ENCODE results near the gene ASCL2. TPM values are rescaled to one million over a fixed set of nuclear protein-coding genes. Genes with fewer than 3 reads are reported as not detected.

The ASCL2 gene
- total RNA-seq, 2 donors from 2014 or later = 0.18 TPM; not detected in 1

DNA sequence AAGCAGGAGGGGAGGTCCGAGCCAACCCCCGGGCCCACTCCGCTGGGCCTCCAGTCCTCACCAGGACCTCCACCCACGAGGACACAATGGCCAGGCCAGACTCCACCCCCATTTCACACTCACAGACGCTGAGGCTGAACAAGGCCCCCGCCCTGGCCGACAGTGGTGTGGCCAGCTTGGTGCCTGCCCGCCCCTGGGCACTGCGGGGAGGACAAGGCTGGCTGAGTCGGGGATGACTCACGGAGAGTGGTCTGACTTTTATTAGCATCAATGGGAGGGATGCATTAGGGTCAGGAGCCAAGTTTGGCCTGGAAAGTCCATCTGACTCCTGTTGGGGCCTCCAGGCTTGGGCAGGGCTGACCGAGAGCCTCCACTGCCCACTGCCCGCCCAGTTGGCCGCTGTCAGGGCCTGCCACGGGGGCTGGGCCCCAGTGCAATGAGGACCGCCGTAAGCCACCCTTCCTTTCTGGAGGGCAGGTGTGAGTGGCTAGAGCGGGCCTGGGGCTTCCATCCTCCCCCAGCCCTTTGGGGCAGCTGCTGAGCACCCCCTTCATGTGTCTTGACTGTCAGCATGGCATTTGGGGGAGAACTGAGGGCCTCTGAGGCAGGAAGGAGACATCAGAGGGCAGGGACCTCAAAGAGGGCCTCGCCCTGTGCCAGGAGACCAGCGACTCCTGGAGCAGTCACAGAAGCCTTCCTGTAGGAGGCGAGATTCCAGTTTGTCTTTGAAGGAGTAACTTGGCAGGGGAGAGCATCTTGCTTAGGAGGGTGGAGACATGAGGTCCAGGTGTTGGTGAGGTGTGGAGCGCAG, 42.0 kb upstream of the ASCL2 start:
- H3K27ac Mint-ChIP-seq = peak overlapping the region; percentile 29
- H3K27me3 Mint-ChIP-seq = no peaks in the 10 kb centered on the region
- no peaks in the 10 kb centered on the region for H3K36me3 Mint-ChIP-seq (ENCODE audit: low read depth)
- H3K9me3 ChIP-seq (ENCODE audit: control insufficient read depth, low read length, poor library complexity, severe bottlenecking) = no peaks in the 10 kb centered on the region
- peak in 1 of 3 donors; percentile 3 for DNase-seq
- H3K4me1 Mint-ChIP-seq = peaks cover 13% of the 10 kb centered on the region
- ATAC-seq = no peak
- no peak overlapping the region for H3K4me3 Mint-ChIP-seq

DNA sequence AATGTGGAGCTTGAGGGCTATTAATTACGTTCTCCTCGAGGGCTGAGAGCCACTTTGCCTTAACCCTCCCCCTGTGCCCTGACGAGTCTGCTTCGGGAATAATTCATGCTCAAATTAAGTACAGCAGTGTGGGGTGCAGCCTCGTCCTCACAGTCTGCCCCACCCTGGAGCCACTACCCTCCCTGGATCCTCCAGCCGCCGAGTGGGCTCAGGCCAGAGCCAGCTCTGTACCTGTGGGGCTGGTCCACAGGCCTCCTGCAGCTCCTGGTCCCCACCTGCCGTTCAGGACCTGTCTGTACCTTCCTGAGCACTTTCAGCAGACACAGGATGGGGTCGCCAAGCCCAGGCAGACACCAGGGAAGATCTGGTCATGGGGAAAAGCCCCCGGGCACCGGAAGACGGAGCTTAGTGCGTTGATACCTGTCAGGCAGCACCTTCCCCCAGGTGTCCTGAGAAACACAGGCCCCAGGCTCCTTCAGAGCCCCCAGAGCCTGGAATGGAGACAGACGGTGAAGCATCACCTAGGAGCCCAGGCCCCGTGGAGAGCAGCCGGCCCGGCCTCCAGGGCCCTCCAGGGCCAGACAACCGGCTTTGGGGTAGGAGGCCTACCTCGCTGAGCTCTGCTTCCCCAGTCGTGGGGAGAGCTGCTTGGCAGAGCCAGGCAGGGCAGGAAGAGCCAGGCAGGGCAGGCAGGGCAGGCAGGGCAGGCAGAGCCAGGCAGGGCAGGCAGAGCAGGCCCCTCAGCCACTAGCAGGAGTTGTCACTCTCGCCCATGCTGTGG, 41.2 kb upstream of the ASCL2 start:
- peaks cover 8% of the 10 kb centered on the region for H3K4me1 Mint-ChIP-seq
- no peaks in the 10 kb centered on the region for H3K27me3 Mint-ChIP-seq
- H3K36me3 Mint-ChIP-seq (ENCODE audit: low read depth) = no peaks in the 10 kb centered on the region
- H3K27ac Mint-ChIP-seq = peak overlapping the region; percentile 51
- DNase-seq = peak in 1 of 3 donors; percentile 4
- no peaks in the 10 kb centered on the region for H3K9me3 ChIP-seq (ENCODE audit: control insufficient read depth, low read length, poor library complexity, severe bottlenecking)
- no peak overlapping the region for H3K4me3 Mint-ChIP-seq
- no peak for ATAC-seq

DNA sequence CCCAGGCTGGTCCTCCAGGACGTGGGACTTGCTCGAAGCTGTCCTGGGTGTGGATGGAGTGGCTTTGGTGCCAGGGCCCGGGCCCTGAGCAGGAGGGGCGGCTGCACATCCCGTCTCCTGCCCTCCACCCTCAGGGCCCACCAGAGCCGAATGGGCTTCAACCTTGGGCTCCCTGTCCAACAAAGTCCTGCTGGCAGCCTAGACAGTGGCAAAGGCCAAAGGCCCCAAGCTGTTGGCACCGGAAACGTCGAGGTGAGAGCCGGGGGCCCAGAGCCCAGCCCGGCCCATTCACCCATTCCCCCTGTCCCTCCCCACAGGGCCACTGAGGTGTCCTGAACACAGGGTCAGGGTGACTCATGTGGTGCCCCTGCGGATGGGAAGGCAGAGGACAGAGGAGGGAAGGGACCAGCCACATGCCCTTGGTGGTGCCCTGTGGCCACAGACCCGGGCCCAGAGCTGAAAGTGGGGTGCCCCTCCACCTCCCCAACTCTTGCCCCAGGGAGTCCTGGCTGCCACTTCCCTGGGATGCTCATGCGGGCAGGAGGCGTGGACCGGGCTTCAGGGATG, 40.5 kb upstream of the ASCL2 start:
- no peak for DNase-seq
- no peak for ATAC-seq
- Mint-ChIP-seq H3K4me1 (peaks cover 14% of the 10 kb centered on the region), H3K36me3 (ENCODE audit: low read depth) (no peaks in the 10 kb centered on the region), H3K27ac (no peak overlapping the region), H3K4me3 (no peak overlapping the region), H3K27me3 (no peaks in the 10 kb centered on the region)
- no peaks in the 10 kb centered on the region for H3K9me3 ChIP-seq (ENCODE audit: control insufficient read depth, low read length, poor library complexity, severe bottlenecking)

DNA sequence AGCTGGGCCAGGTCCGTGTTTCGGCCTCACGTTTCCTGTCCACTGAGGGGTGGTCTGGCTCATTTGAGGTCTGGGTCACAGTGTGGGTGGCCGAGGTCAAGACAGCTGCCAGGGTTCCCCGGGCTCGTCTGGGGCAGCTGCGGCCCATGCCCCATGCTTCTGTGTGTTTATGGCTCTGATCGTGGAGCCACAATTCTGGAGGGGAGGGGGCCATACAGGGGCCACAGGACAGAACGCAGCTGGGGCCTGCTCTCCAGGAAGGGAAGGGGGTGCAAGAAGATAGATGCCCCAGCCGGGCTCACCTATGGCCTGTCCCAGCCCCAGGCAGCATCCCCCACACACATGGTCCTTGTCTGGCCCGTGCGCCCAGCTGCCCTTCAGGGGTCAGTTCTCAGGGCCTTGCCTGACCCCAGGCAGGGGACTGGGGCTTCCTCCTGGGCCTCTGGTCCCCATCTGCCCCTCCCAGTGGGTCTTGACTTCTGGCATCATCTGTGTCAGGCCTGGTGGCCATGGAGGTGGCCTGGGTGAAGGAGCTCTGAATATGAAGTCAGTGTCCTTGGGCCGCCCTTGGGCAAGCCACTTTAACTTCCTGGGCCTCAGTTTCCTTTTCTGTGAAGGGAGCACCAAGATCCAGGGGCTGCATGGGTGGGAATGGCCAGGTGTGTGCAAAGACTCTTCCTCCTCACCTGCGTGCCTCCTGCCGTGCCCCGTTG, 39.8 kb upstream of the ASCL2 start:
- Mint-ChIP-seq H3K36me3 (ENCODE audit: low read depth) (no peaks in the 10 kb centered on the region), H3K4me1 (peaks cover 20% of the 10 kb centered on the region), H3K27me3 (no peaks in the 10 kb centered on the region), H3K4me3 (no peak overlapping the region), H3K27ac (no peak overlapping the region)
- ATAC-seq (no peak), DNase-seq (peak in 1 of 3 donors; percentile 4)
- no peaks in the 10 kb centered on the region for H3K9me3 ChIP-seq (ENCODE audit: control insufficient read depth, low read length, poor library complexity, severe bottlenecking)

DNA sequence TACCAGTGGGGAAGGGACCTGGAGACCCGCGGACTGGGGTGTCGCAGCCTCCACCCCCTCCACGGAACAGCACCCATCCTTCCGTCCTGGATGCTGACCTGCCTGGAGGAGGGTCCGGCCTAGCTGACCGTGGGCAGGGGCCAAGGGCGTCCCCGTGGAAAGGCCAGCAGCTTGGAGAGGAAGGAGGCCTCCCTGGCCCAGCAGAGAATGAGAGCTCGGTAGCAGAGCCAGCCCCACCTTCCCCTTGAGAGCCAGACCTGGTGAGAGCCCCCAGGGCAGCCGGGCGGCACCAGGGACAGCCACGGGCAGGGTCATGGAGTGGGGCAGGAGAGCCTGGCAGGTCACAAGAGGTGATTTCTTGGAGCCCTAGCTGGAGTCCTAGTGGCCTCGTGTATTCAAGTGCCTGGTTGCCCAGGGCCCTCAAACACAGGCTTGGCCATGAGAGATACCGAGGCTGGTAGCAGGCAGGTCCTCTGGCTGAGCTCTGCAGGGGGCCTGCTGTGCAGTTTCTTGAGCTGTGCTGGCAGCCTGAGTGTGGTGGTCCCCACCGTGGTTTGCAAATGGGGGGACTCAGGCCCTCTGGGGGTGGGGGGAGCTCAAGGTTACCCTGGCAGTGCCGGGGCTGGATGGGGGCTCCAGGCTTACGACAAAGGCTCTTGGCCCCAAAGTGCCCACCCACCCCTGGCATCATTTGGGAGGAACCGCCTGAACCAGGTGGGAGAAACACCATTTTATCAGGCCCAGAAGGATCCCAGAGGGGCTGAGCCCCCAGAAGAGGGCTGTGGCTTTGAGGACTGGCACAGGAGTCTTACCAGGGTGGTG, 39.1 kb upstream of the ASCL2 start:
- Mint-ChIP-seq H3K4me1 (peaks cover 20% of the 10 kb centered on the region), H3K27ac (no peak overlapping the region)

DNA sequence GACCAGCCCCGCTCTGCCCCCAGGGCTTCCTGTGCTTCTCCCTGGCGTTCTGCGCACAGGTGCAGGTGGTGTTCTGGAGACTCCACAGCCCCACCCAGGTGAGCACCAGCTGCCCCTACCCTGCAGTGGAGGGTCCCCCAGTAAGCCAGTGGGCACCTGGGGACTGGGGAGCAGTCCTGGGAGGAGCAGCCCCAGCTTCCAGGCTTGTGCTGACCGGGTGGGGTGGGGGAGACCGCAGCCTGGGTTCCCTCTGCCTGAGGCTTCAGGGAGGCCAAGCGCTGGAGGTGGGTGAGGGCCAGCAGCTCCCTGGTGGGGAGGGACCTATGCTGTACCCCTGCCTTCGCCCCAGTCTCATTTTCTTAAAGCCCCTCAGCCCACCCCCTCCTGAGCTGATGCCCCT, 38.3 kb upstream of the ASCL2 start:
- Mint-ChIP-seq H3K27me3 (no peaks in the 10 kb centered on the region), H3K36me3 (ENCODE audit: low read depth) (no peaks in the 10 kb centered on the region), H3K4me3 (no peak overlapping the region), H3K4me1 (peaks cover 19% of the 10 kb centered on the region), H3K27ac (no peak overlapping the region)
- DNase-seq (no peak), ATAC-seq (no peak)
- H3K9me3 ChIP-seq (ENCODE audit: control insufficient read depth, low read length, poor library complexity, severe bottlenecking) = no peaks in the 10 kb centered on the region

More for the DNA sequence above, 39.1 kb upstream of the ASCL2 start:
- no peaks in the 10 kb centered on the region for H3K9me3 ChIP-seq (ENCODE audit: control insufficient read depth, low read length, poor library complexity, severe bottlenecking)
- ATAC-seq = no peak
- no peak overlapping the region for H3K4me3 Mint-ChIP-seq
- no peaks in the 10 kb centered on the region for H3K36me3 Mint-ChIP-seq (ENCODE audit: low read depth)
- no peaks in the 10 kb centered on the region for H3K27me3 Mint-ChIP-seq
- peak in 1 of 3 donors; percentile 1 for DNase-seq

DNA sequence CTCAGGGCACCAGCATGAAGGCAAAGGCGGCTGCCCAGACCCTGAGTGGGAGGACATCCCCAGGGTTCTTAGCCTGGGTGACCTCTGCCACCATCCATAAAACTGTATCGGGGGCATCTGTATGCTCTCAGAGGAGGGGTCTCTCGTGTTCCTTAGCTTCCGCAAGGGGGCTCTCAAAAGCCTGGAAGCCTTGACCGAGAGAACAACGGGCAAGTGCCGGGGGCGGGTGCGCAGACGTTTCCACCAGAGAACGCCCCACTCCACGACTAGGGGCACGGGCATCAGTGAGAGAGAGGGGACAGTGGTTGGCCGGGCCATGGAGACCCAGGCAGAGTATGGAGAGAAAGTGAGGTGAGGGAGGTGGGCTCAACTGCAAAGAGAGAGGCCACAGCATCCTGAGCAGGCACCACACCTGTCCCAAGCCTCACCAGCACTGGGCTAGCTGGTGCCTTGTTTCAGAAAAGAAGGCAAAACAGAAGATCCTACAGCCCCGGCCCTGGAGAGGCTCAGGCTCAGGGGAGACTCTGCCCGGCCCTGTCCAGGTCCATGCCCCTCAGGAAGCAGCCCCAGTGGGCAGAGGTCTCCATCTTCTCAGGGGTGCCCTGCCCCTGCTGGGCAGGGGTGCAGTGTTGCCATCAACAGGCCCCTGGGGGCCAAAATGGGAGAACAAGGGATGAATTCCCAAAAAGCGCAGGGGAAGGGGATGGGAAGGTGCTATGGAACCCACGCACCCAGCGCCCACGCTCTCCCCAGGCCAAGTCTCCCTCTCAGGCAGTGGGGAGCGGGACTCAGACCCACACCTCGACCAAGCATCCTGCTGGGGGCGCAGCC, 37.3 kb upstream of the ASCL2 start:
- ATAC-seq = no peak

DNA sequence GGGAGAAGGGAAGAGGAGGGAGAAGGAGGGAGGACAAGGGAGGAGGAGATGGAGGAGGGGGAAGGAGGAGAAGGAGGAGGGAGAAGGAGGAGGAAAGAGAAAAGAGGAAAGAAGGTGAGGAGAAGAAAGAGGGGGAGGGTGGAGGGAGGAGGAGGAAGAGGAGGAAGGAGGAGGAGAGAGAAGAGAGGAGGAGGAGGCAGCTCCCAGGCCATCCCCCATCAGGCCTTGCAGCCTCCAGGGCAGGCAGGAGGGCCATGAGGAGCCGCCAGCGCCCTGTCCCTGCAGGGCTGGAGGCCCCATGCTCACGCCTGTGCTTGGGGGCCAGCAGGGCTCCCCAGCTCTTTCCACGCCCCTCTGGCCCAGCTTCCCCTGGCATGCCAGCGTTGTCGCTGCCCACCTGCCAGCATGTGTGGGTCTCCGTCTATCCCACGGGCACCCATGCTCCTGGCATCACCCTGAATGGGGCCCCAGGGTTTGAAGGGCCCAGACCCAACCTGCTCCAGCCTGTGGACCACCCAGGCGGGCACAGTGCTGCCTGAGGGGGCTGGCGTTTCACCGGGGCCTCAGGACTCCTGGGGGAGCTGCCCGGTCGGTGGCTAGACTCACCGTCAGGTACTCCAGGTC, 36.6 kb upstream of the ASCL2 start:
- ATAC-seq = no peak

More for the DNA sequence above, 37.3 kb upstream of the ASCL2 start:
- no peaks in the 10 kb centered on the region for H3K9me3 ChIP-seq (ENCODE audit: control insufficient read depth, low read length, poor library complexity, severe bottlenecking)
- Mint-ChIP-seq H3K36me3 (ENCODE audit: low read depth) (no peaks in the 10 kb centered on the region), H3K27me3 (no peaks in the 10 kb centered on the region), H3K27ac (peak overlapping the region; percentile 29), H3K4me3 (no peak overlapping the region), H3K4me1 (peaks cover 17% of the 10 kb centered on the region)
- peak in 1 of 3 donors; percentile 1 for DNase-seq

DNA sequence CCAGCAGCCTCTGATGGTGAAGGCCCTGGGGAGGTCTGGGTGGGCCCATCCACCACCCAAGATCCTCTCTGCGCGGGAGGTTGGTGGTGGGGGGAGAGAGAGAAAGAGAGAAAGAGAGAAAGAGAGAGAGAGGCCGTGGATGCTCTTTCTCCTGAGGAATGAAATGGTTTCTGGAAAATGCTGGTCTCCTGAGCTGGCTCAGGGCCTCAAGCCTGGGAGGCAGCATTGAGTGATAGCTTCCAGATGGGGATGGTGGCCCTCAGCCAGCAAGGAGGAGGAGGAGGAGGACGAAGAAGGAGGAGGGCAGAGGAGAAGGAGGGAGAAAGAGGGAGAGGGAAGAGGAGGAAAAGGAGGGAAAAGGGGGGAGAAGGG, 36.0 kb upstream of the ASCL2 start:
- Mint-ChIP-seq H3K4me3 (peak overlapping the region; percentile 84), H3K27ac (peak overlapping the region; percentile 88), H3K36me3 (ENCODE audit: low read depth) (peaks cover 3% of the 10 kb centered on the region), H3K27me3 (no peaks in the 10 kb centered on the region), H3K4me1 (peaks cover 19% of the 10 kb centered on the region)
- DNase-seq = peak in 1 of 3 donors; percentile 2
- no peak for ATAC-seq
- no peaks in the 10 kb centered on the region for H3K9me3 ChIP-seq (ENCODE audit: control insufficient read depth, low read length, poor library complexity, severe bottlenecking)

More for the DNA sequence above, 36.6 kb upstream of the ASCL2 start:
- H3K27ac Mint-ChIP-seq = peak overlapping the region; percentile 88
- H3K27me3 Mint-ChIP-seq = no peaks in the 10 kb centered on the region
- H3K9me3 ChIP-seq (ENCODE audit: control insufficient read depth, low read length, poor library complexity, severe bottlenecking) = no peaks in the 10 kb centered on the region
- H3K4me1 Mint-ChIP-seq = peaks cover 15% of the 10 kb centered on the region
- DNase-seq = peak in 1 of 3 donors; percentile 3
- no peaks in the 10 kb centered on the region for H3K36me3 Mint-ChIP-seq (ENCODE audit: low read depth)
- H3K4me3 Mint-ChIP-seq = peak overlapping the region; percentile 15

DNA sequence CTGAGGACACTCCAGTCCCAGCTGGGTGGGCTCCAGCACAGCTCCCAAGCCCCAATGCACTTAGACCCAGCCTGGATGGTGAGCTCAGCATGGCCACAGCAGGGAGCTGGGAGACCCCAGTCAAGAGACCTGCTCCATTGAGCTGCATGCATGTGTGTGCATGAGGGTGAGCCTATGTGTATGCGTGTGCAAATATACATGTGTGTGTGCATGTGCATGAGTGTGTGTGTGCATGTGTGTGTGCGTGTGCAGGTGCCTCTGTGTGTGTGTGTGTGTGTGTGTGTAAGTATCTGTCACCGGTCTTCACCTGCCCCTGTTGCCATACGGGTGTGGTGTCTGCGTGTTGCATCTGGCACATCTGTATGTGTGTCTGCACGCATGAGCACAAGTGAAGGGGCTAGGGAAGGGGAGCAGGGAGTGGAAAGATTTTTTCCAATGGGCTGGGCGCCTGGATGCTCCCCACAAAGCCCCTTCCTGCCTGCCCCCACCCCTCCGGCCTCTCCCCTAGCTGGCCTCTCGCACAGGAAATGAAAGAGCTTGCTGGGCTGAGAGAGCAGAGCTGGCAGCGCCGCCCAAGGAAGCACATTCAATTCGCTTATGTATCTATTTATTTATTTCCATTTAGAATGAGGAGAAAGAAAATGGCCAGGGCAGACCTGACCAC, 35.5 kb upstream of the ASCL2 start:
- H3K27me3 Mint-ChIP-seq = no peaks in the 10 kb centered on the region
- ATAC-seq (peak; percentile 16), DNase-seq (peak in 1 of 3 donors; percentile 5)
- H3K36me3 Mint-ChIP-seq (ENCODE audit: low read depth) = peaks cover 3% of the 10 kb centered on the region
- H3K4me3 Mint-ChIP-seq = peak overlapping the region; percentile 84
- peaks cover 19% of the 10 kb centered on the region for H3K4me1 Mint-ChIP-seq
- peak overlapping the region; percentile 88 for H3K27ac Mint-ChIP-seq
- no peaks in the 10 kb centered on the region for H3K9me3 ChIP-seq (ENCODE audit: control insufficient read depth, low read length, poor library complexity, severe bottlenecking)
